IMR-90 (cell line): Measurements from ENCODE around the gene ATM. TPM values are rescaled to one million over a fixed set of nuclear protein-coding genes. Genes with fewer than 3 reads are reported as not detected.

Experiments used
- ATAC-seq: fragments of 200-7000 bp; cut with Tn5 transposase; 2 replicates; pipeline ENCODE4 v1.9.1; 2020; ENCODE audit warnings: low read depth, mild to moderate bottlenecking, moderate library complexity
- BruUV-seq: library from RNA; stranded (reverse); fragments of 400-500 nt; replicated peaks from 2 replicates; lab custom pipeline; 2021; lab: Mats Ljungman, UMichigan
- CTCF ChIA-PET: fragments of 300-600 bp; formaldehyde crosslinking; extraction: SDS; loops from one replicate; lab custom pipeline; 2021; ENCODE audit warnings: antibody characterized with exemption; lab: Yijun Ruan, JAX
- POLR2A ChIA-PET: fragments of 300-600 bp; sonication (Branson Sonifier 250); formaldehyde crosslinking; loops from one replicate; lab custom pipeline; 2022; ENCODE audit warnings: antibody characterized with exemption; ENCODE audit not compliant: unreplicated experiment; lab: Charles Lee
- DNase-seq: peaks from one replicate; pipeline ENCODE4 v3.0.0; 2013
- H2AFZ ChIP-seq: replicated peaks from 2 replicates; pipeline ENCODE3; 2013; ENCODE audit warnings: low read length, mild to moderate bottlenecking; ENCODE audit not compliant: poor library complexity
- H2AK5ac ChIP-seq: 2 replicates; pipeline ENCODE4 v1.6.1; 2013; ENCODE audit warnings: low read depth, low read length, inconsistent platforms
- H2AK9ac ChIP-seq: replicated peaks from 2 replicates; pipeline ENCODE3; 2013; ENCODE audit warnings: mild to moderate bottlenecking, low read depth, low read length, moderate library complexity; ENCODE audit not compliant: poor library complexity
- H2BK120ac ChIP-seq: 2 replicates; pipeline ENCODE4 v1.6.1; 2013; ENCODE audit warnings: low read depth, low read length, inconsistent platforms
- H2BK15ac ChIP-seq: 3 replicates; pipeline ENCODE4 v1.6.1; 2013; ENCODE audit warnings: low read depth, low read length, inconsistent platforms
- H2BK20ac ChIP-seq: 2 replicates; pipeline ENCODE4 v1.6.1; 2013; ENCODE audit warnings: low read depth, mild to moderate bottlenecking, inconsistent platforms, low read length, moderate library complexity
- H2BK5ac ChIP-seq: 2 replicates; pipeline ENCODE4 v1.6.1; 2013; ENCODE audit warnings: mild to moderate bottlenecking, low read depth, low read length, inconsistent platforms; ENCODE audit not compliant: poor library complexity, severe bottlenecking
- H3K14ac ChIP-seq: replicated peaks from 2 replicates; pipeline ENCODE4 v1.6.1; 2013; ENCODE audit warnings: low read depth, low read length, inconsistent platforms
- H3K18ac ChIP-seq: 2 replicates; pipeline ENCODE4 v1.6.1; 2013; ENCODE audit warnings: low read depth, low read length, control low read depth
- H3K23ac ChIP-seq: 2 replicates; pipeline ENCODE4 v1.6.1; 2013; ENCODE audit warnings: low read depth, low read length, inconsistent platforms
- H3K27ac ChIP-seq: 2 replicates; pipeline ENCODE4 v1.5.1; 2013; ENCODE audit warnings: mild to moderate bottlenecking, control low read depth, low read length; ENCODE audit not compliant: insufficient read depth
- H3K27me3 ChIP-seq: 2 replicates; pipeline ENCODE4 v1.6.1; 2013; ENCODE audit warnings: low read length; ENCODE audit not compliant: control insufficient read depth, insufficient read depth
- H3K36me3 ChIP-seq: 2 replicates; pipeline ENCODE4 v1.6.1; 2013; ENCODE audit warnings: low read length, mixed read lengths; ENCODE audit not compliant: control insufficient read depth, insufficient read depth
- H3K4ac ChIP-seq: 2 replicates; pipeline ENCODE4 v1.6.1; 2013; ENCODE audit warnings: low read depth, low read length, inconsistent platforms
- H3K4me1 ChIP-seq: 2 replicates; pipeline ENCODE4 v1.6.1; 2013; ENCODE audit warnings: low read length, mixed read lengths; ENCODE audit not compliant: control insufficient read depth, insufficient read depth
- H3K4me2 ChIP-seq: 2 replicates; pipeline ENCODE4 v1.6.1; 2013; ENCODE audit warnings: low read depth, mild to moderate bottlenecking, control low read depth, low read length, moderate library complexity
- H3K4me3 ChIP-seq: 2 replicates; pipeline ENCODE4 v1.5.1; 2013; ENCODE audit warnings: low read depth, mild to moderate bottlenecking, control low read depth, low read length, moderate library complexity; ENCODE audit not compliant: insufficient read depth
- H3K56ac ChIP-seq: 2 replicates; pipeline ENCODE4 v1.6.1; 2013; ENCODE audit warnings: low read length, inconsistent platforms; ENCODE audit not compliant: insufficient read depth; ENCODE audit errors: extremely low read depth
- H3K79me1 ChIP-seq, 2 experiments: 2 replicates each; pipeline ENCODE4 v1.6.1; 2013; ENCODE audit warnings: low read length in 2 of 2, inconsistent platforms in 1 of 2, low read depth in 1 of 2
- H3K9ac ChIP-seq: 2 replicates; pipeline ENCODE4 v1.6.1; 2013; ENCODE audit warnings: low read depth, low read length, control low read depth
- H3K9me1 ChIP-seq: 2 replicates; pipeline ENCODE4 v1.6.1; 2013; ENCODE audit warnings: low read length, inconsistent platforms; ENCODE audit not compliant: insufficient read depth
- H3K9me3 ChIP-seq: 2 replicates; pipeline ENCODE4 v1.6.1; 2013; ENCODE audit warnings: low read length; ENCODE audit not compliant: control insufficient read depth, insufficient read depth
- H4K20me1 ChIP-seq: 2 replicates; pipeline ENCODE4 v1.6.1; 2013; ENCODE audit warnings: low read length, inconsistent platforms; ENCODE audit not compliant: insufficient read depth
- H4K5ac ChIP-seq: 2 replicates; pipeline ENCODE4 v1.6.1; 2013; ENCODE audit warnings: mild to moderate bottlenecking, low read depth, low read length, control low read depth
- H4K8ac ChIP-seq, 2 experiments: 2 replicates each; pipeline ENCODE4 v1.6.1; 2013; ENCODE audit warnings: low read depth in 2 of 2, low read length in 2 of 2, control low read depth in 1 of 2, inconsistent platforms in 1 of 2
- H4K91ac ChIP-seq: 2 replicates; pipeline ENCODE4 v1.6.1; 2013; ENCODE audit warnings: low read depth, low read length, inconsistent platforms; ENCODE audit not compliant: insufficient read depth
- CEBPB ChIP-seq: IDR thresholded peaks from 2 replicates; pipeline ENCODE4 v1.6.1; 2012; ENCODE audit warnings: low read depth, low read length, improper control_type of control experiment
- CHD1 ChIP-seq: IDR thresholded peaks from 2 replicates; pipeline ENCODE4 v1.6.1; 2012; ENCODE audit warnings: low read depth, low read length, improper control_type of control experiment
- CTCF ChIP-seq: conservative IDR thresholded peaks from 2 replicates; pipeline ENCODE4 v1.5.1; 2012; ENCODE audit warnings: mild to moderate bottlenecking, low read depth, low read length, improper control_type of control experiment
- MAFK ChIP-seq: IDR thresholded peaks from 2 replicates; pipeline ENCODE4 v1.6.1; 2012; ENCODE audit warnings: low read depth, low read length, improper control_type of control experiment
- MAZ ChIP-seq: IDR thresholded peaks from 2 replicates; pipeline ENCODE4 v1.6.1; 2012; ENCODE audit warnings: low read depth, mild to moderate bottlenecking, low read length, improper control_type of control experiment, moderate library complexity, borderline replicate concordance
- NFE2L2 ChIP-seq: fragments of 150-350 bp; IDR thresholded peaks from 2 replicates; pipeline ENCODE4 v1.6.1; 2016; ENCODE audit warnings: low read depth, mild to moderate bottlenecking, low read length
- RCOR1 ChIP-seq: IDR thresholded peaks from 2 replicates; pipeline ENCODE4 v1.6.1; 2012; ENCODE audit warnings: mild to moderate bottlenecking, low read length, improper control_type of control experiment; ENCODE audit not compliant: insufficient replicate concordance
- SMC3 ChIP-seq: fragments of 150-350 bp; IDR thresholded peaks from 2 replicates; pipeline ENCODE4 v1.6.1; 2016; ENCODE audit warnings: low read depth, mild to moderate bottlenecking, antibody characterized with exemption, low read length, moderate library complexity
- WGBS, 2 experiments: methylation state at CpG; one replicate each; pipeline versions ENCODE4 v1.1.5 to v1.1.7; 2013; ENCODE audit warnings: missing lambda C conversion rate in 2 of 2; ENCODE audit not compliant: insufficient read length in 1 of 2; ENCODE audit errors: extremely low coverage in 2 of 2; 5-methylcytosine and 5-hydroxymethylcytosine counted together
- dilution Hi-C: fragments of 300-500 bp; cut with HindIII; formaldehyde crosslinking; loops from one replicate; pipeline ENCODE4 v1.14.3; 2018; ENCODE audit warnings: low sequenced_read_pairs; ENCODE audit not compliant: unreplicated experiment
- in situ Hi-C: fragments of 300-500 bp; cut with MboI; formaldehyde crosslinking; loops from 3 replicates; pipeline ENCODE4 v1.14.3; 2019; ENCODE audit warnings: low sequenced_read_pairs, inconsistent platforms, mixed read lengths
- intact Hi-C: fragments of 100-400 bp; cut with micrococcal nuclease; formaldehyde crosslinking; loops from 2 replicates; pipeline ENCODE4 v1.10.0; 2022
- polyA plus RNA-seq, 3 experiments: library from polyadenylated mRNA; depleted of rRNA; stranded (reverse); fragments of >200 nt; gene quantifications; 2 replicates each; pipeline ENCODE4 v1.2.3, GENCODE V29; 2012; ENCODE audit warnings: low replicate concordance in 1 of 3
- total RNA-seq: library from RNA; depleted of rRNA; stranded (reverse); fragments of >200 nt; gene quantifications from 2 replicates; pipeline ENCODE4 v1.2.3, GENCODE V29; 2012
- TF ChIP-seq, protein P1 (sequence below): fragments of 150-350 bp; IDR thresholded peaks from 2 replicates; pipeline ENCODE4 v1.6.1; 2016; ENCODE audit warnings: low read depth, mild to moderate bottlenecking, low read length, moderate library complexity, borderline replicate concordance

The ATM gene
- total and polyA plus RNA-seq, 2 of the 4 experiments (the other 2 are of a cell fraction), result 18.1 to 30.6 TPM

DNA sequence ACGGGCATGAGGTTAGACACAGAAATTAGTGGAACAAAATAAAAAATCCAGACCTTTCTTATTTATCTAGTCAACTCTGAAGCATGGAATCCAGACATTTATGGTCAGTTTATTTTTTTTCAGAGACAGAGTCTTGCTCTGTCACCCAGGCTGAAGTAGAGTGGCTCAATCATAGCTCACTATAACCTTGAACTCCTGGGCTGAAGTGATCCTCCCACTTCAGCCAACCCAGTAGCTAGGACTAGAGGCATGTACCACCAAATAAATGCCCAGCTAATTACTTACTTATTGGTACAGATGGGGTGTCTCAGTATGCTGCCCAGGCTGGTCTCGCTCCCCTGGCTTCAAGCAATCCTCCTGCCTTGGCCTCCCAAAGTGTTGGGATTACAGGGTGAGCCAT, 9.1 kb upstream of the ATM start:
- Histone ChIP-seq H2AFZ (no peak overlapping the region), H2BK120ac (no peak overlapping the region), H4K8ac (no peak overlapping the region), H3K18ac (no peak overlapping the region), H4K20me1 (peaks cover 3% of the 10 kb centered on the region; the same call in 1 of the 2 replicates), H3K4me1 (no peaks in the 10 kb centered on the region), H3K36me3 (peaks cover 9% of the 10 kb centered on the region), H3K56ac (no peak overlapping the region), H3K79me1 (peaks cover 20 to 22% of the 10 kb centered on the region in 2 experiments), H3K9me1 (peaks cover 3% of the 10 kb centered on the region), H3K27ac (no peak overlapping the region), H3K27me3 (no peaks in the 10 kb centered on the region), H2BK15ac (no peak overlapping the region), H4K91ac (no peak overlapping the region), H3K9me3 (no peaks in the 10 kb centered on the region), H2BK5ac (no peak overlapping the region), H2AK9ac (no peak overlapping the region), H3K14ac (no peak overlapping the region), H3K4me3 (no peak overlapping the region), H3K4me2 (no peak overlapping the region), H3K4ac (no peak overlapping the region), H4K5ac (no peak overlapping the region), H3K23ac (no peak overlapping the region), H2BK20ac (no peak overlapping the region), H2AK5ac (no peak overlapping the region), H3K9ac (no peak overlapping the region)
- no TSS peak for BruUV-seq
- in situ Hi-C loops, result no loop called here
- no CpG with 5 or more reads among the region's 2 CpGs for WGBS, 2 experiments
- intact Hi-C loops, result no loop called here
- dilution Hi-C loops, result no loop called here
- ChIA-PET CTCF (no interaction called here), POLR2A (no interaction called here)
- ATAC-seq (no peak), DNase-seq (no peak)
- TF ChIP-seq SMC3 (no peak), CEBPB (no peak), RCOR1 (no peak), MAZ (no peak), NFE2L2 (no peak), MAFK (no peak), CHD1 (no peak), CTCF (no peak)
- TF ChIP-seq, protein P1, sequence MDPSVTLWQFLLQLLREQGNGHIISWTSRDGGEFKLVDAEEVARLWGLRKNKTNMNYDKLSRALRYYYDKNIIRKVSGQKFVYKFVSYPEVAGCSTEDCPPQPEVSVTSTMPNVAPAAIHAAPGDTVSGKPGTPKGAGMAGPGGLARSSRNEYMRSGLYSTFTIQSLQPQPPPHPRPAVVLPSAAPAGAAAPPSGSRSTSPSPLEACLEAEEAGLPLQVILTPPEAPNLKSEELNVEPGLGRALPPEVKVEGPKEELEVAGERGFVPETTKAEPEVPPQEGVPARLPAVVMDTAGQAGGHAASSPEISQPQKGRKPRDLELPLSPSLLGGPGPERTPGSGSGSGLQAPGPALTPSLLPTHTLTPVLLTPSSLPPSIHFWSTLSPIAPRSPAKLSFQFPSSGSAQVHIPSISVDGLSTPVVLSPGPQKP, result no peak
